Stimulated activated CD8-positive, alpha-beta memory T cell treated with anti-CD3 and anti-CD28 coated beads, Interleukin-15, amount 100 ng/mL, for 1 hour (primary cell): ENCODE results near the gene MTHFD2.
"Not testable (repeated sequence)": the region's sequence is repeated elsewhere in the genome, so short reads cannot be mapped to it uniquely, and the experiment has no call there.

ENCODE experiments used
- DNase-seq: peaks from one replicate; pipeline ENCODE4 v3.0.0-alpha.2; 2020; ENCODE audit warnings: low read depth

The MTHFD2 gene

GRCh38 chr2:74197049-74197448 is 1.4 kb upstream of the MTHFD2 start:
- DNase-seq = no peak

GRCh38 chr2:74198023-74198460 is 373 bp upstream of the MTHFD2 start:
- DNase-seq = no peak

GRCh38 chr2:74199275-74199701 is 873 bp downstream of the MTHFD2 start:
- DNase-seq = no peak

GRCh38 chr2:74199871-74200305 is 1.5 kb downstream of the MTHFD2 start:
- no peak for DNase-seq

GRCh38 chr2:74201196-74201595 is 2.8 kb downstream of the MTHFD2 start:
- no peak for DNase-seq

GRCh38 chr2:74201596-74201995 is 3.2 kb downstream of the MTHFD2 start:
- no peak for DNase-seq

GRCh38 chr2:74204436-74204835 is 6.0 kb downstream of the MTHFD2 start:
- DNase-seq = no peak

- no peak for DNase-seq
These were observed 6.7 kb downstream of the MTHFD2 start for GRCh38 chr2:74205113-74205512.

- no peak for DNase-seq
These were observed 7.2 kb downstream of the MTHFD2 start for GRCh38 chr2:74205596-74205995.

- DNase-seq = no peak
These were observed 7.8 kb downstream of the MTHFD2 start for GRCh38 chr2:74206180-74206688.

GRCh38 chr2:74212702-74213410 is 14.4 kb downstream of the MTHFD2 start:
- DNase-seq = no peak

GRCh38 chr2:74215771-74216170 is 17.4 kb downstream of the MTHFD2 start:
- DNase-seq = not testable (repeated sequence)

- DNase-seq = no peak
These were observed 18.2 kb downstream of the MTHFD2 start for GRCh38 chr2:74216642-74217041.

GRCh38 chr2:74219846-74220486 is 21.6 kb downstream of the MTHFD2 start:
- DNase-seq = no peak

GRCh38 chr2:74221091-74221490 is 22.7 kb downstream of the MTHFD2 start:
- no peak for DNase-seq

GRCh38 chr2:74221604-74222299 is 23.3 kb downstream of the MTHFD2 start:
- no peak for DNase-seq

- no peak for DNase-seq
These were observed 23.9 kb downstream of the MTHFD2 start for GRCh38 chr2:74222300-74222650.

- DNase-seq = no peak
These were observed 25.7 kb downstream of the MTHFD2 start for GRCh38 chr2:74223941-74224770.

GRCh38 chr2:74225698-74226459 is 27.5 kb downstream of the MTHFD2 start:
- no peak for DNase-seq

- no peak for DNase-seq
These were observed 28.3 kb downstream of the MTHFD2 start for GRCh38 chr2:74226648-74227213.

- no peak for DNase-seq
These were observed 29.2 kb downstream of the MTHFD2 start for GRCh38 chr2:74227646-74228045.
